HG03064 (cell line): ENCODE data around the gene DGKQ.
"Not testable (repeated sequence)": the region's sequence is repeated elsewhere in the genome, so short reads cannot be mapped to it uniquely, and the experiment has no call there.

Experiments
- ATAC-seq: cut with Tn5 transposase; IDR thresholded peaks from one replicate; pipeline ENCODE4 v1.9.1; 2021; ENCODE audit warnings: low read depth; ENCODE audit not compliant: unreplicated experiment

Gene DGKQ

DNA sequence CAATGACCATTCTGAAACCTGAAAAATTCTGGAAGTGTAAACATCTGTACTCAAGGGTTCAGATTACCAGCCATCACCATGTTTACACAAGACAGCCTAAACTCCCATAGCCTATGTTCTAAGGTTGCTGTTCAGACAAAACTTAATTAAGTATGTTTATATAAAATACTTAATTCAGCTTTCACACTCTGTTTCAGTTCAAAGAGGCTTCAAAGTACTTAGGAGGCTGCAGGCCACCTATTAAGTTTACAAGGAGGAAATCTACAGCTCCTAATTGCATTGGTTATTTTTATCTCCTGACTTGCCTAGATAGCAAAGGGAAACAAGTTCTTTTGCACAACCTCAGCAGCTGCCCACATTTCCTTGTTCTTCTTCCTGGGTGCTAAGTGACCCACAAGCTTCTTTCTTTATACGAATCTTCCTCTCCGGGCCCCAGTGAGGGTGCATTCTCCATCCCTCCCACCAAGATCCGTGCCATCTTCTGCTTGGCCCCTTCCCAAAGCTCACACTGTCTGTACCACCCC is 43.3 kb downstream of the DGKQ start:
- ATAC-seq: no peak

DNA sequence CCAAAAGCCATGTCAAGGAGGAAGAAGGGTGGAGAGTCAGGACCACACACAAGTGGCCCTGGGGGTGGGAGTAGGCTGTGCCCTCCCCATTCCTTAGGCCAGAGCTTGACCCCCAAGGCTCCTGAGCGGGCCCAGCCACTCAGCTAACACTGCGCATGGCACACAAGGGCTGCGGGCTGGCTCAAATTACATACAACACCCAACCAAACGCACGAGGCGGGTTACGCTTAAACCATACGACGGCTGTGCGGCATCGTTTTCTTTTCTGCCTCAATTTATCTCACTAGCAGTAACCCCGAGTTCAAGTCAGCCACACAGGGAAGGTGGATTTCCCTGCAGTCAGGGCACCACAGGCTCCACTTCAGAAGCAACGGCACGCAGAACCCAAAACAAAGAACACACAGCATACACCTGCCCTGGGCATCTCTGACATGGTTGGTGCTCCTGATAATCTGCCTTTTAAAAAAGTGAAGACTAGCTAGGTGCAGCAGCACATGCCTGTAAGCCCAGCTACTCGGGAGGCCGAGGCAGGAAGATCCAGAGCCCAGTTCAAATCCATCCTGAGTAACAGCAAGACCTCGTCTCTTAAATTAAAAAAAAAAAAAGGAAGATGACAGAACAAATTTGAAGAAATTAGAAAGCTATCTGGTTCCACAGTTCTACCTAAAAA is 44.1 kb downstream of the DGKQ start:
- no peak for ATAC-seq

DNA sequence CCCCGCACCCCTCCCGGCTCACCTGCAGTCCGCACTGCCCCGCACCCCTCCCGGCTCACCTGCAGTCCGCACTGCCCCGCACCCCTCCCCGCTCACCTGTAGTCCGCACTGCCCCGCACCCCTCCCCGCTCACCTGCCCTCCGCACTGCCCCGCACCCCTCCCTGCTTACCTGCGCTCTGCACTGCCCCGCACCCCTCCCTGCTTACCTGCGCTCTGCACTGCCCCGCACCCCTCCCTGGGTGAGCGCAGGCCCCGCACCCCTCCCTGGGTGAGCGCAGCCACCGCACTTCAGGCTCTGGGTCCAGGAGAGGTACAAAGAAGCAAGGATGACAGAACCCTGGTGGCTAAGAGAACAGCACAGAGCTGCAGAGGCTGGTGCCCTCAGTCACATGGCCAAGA is 45.8 kb downstream of the DGKQ start:
- ATAC-seq: not testable (repeated sequence)

DNA sequence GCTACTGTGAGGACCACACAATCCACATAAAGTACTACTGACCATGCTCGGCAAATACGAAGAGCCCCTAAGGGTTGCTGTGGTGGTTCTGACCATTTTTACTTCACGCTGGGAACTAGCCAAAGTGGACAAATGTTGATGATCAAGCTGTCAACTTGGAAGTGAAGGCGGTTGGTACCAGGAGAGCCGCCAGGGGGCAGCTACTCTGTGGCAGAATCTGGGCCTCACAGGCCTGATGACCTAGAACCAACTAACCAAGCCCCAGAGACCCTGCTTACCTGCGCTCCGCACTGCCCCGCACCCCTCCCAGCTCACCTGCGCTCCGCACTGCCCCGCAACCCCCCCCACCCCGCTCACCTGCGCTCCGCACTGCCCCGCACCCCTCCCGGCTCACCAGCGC is 46.8 kb downstream of the DGKQ start:
- no peak for ATAC-seq

DNA sequence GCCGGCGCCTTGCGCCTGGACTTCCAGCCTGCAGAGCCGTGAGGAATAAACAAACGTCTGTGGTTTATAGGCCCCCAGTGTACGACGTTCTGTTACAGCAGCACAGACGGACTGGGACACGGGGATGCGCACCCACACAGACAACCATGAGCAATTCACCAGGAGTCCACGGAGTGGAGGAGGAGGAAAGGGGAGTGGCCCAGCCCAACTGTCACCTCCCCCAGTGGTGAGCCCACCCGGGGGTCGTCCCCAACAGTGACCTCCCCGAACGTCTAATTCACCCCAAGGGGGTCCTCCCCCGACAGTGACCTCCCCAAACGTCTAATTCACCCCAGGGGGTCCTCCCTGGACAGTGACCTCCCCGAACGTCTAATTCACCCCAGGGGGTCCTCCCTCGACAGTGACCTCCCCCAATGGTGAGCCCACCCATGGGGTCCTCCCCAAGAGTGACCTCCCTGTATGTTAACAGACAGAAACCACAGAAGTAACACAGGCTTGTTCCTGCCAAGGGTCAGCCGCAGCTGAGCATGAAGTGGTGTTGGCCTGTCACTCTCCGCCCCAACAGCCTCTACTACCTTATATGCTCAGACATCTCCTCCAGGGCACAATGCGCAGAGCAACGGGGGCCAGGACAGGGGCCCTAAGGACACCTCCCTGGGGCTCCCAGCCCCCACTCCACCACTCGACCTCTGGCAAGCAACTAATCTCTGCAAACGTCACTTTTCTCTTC is 47.4 kb downstream of the DGKQ start:
- ATAC-seq: no peak

DNA sequence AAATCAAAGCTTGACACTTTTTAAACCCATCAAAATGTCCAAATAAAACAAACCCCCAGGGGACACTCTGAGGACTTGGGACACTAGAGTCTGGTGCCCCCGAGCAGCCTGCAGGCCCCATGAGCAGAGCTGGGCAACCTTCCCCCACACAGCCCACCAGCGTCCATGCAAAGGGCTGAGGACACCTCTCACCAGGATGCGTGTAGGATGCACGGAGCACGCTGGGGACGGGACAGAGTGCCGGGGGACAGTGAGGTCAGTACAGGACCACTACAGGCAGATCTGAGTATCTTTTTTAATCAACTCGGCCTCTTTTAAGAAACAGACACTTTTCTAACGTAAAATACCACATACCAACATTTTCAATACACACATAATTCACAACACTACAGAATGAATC is 48.2 kb downstream of the DGKQ start:
- ATAC-seq: no peak

DNA sequence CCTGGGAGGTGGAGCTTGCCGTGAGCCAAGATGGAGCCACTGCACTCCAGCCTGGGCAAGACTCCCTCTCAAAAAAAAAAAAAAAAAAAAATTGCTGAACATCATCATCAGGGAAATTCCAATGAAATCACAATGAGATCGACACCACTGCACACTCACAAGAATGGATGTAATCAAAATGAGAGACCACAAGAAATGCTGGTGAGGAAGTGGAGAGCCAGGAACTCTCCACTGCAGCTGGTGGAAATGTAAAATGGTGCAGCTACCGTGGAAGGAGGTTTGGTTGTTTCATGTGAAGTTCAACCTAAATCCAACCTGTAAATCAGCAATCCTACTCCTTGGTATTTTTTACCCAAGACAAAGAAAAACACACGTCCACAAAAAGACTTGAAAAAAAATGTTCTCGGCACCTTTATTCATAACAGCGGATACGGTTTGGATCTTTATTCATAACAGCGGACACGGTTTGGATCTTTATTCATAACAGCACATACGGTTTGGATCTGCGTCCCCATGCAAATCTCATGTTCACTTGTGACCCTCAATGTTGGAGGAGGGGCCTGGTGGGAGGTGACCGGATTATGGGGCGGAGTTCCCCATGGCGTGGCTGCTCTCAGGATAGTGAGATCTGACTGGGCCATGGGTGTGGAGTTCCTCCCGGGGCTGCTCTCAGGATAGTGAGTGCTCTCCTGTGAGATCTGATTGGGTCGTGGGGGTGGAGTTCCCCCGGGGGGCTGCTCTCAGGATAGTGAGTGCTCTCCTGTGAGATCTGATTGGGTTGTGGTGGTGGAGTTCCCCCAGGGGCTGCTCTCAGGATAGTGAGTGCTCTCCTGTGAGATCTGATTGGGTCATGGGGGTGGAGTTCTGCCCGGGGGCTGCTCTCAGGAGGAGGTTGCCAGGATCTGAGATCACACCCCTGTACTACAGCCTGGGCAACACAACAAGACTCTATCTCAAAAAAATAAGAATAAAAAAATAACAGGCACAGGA is 49.0 kb downstream of the DGKQ start:
- no peak for ATAC-seq

DNA sequence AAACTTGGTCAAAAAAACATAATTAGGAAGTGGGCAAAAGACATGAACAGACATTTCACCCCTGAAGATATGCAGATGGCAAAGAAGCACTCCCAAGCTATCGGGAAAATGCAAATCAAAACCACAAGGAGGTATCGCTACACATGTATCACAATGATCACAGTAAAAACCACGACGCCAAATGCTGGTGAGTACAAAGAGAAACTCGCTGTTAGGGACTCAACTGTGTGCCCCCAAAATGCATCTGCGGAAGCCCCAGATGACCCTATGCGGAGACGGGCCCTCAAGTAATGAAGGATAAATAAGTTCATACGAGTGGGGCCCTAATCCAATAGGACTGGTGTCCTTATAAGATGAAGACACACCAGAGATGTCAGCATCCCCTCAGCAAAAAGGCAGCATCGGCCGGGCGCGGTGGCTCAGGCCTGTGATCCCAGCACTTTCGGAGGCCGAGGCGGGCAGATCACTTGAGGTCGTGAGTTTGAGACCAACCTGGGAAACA is 51.5 kb downstream of the DGKQ start:
- no peak for ATAC-seq

DNA sequence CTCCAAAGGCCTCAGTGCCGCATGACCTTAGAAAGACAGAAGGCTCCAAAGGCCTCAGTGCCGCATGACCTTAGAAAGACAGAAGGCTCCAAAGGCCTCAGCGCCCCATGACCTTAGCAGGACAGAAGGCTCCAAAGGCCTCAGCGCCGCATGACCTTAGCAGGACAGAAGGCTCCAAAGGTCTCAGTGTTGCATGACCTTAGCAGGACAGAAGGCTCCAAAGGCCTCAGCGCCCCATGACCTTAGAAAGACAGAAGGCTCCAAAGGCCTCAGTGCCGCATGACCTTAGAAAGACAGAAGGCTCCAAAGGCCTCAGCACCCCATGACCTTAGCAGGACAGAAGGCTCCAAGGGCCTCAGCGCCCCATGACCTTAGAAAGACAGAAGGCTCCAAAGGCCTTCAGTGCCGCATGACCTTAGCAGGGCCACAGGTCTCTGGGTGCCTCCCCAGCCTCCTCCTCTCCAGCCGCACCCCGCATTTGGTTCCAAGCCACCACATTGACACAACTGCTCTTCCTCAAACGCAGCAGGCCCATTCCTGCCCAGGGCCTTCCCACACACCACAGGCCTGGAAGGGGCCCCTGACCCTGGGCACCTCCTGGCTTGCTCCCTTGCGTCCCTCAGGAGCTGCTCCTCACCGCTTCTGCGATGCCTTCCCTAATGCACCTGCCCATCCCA is 54.2 kb downstream of the DGKQ start:
- not testable (repeated sequence) for ATAC-seq

DNA sequence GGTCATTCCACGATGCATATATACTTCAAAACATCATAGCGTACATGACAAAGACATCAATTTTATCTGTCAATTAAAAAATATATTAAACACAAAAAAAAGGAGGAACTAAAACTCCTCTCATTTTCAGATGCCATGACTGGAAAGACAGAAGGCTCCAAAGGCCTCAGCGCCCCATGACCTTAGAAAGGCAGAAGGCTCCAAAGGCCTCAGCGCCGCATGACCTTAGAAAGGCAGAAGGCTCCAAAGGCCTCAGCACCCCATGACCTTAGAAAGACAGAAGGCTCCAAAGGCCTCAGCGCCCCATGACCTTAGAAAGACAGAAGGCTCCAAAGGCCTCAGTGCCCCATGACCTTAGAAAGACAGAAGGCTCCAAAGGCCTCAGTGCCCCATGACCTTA is 54.8 kb downstream of the DGKQ start:
- not testable (repeated sequence) for ATAC-seq

DNA sequence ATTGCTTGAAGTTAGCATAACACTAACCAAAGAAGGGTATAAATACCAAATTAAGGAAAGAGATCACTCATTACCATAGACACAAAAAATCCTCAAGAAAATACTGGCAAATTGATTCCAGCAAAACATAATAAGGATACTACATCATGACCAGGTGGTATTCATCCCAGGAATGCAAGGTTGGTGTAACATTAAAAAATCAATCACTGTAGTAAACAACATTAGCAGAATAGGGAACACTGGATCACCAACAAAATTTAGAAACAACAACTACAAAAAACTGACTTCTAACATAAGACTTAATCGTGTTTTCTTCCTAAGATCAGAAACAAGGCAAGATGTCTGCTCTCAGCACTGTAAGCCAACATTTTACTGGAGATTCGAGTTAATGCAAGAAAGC is 55.4 kb downstream of the DGKQ start:
- ATAC-seq: no peak

DNA sequence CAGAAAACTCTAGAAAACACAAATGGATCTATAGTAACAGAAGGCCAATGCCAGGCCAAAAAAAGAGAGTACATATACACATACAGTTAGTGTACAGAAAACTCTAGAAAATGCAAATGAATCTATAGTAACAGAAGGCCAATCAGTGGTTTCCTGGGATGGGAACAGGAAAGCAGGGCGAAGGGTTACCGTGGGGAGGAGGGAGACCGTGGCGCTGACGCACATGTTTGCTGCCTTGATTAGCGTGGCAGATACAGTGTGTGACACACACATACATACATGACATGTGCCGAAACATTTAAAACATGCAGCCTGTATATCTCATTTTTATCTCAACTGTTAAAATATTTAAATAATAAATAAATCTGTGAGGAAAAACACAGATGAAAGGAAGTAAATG is 55.9 kb downstream of the DGKQ start:
- ATAC-seq: no peak

DNA sequence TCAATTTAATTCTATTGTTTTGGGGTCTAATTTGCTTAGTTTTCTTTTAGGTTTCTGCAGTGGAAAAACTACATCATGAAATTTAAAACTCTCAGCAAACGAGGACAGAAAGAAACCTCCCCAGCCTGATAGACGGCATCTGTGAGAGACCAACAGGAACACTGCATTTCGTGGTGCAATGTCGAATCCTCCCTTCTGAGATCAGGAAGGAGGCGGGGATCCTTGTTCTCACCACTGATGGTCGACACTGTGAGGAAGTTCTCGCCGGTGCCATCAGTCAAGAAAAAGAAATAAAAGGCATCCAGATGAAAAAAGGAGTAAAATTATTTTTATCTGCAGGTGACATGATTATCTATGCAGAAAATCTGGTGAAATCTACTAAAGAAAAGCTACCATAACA is 57.8 kb downstream of the DGKQ start:
- no peak for ATAC-seq

DNA sequence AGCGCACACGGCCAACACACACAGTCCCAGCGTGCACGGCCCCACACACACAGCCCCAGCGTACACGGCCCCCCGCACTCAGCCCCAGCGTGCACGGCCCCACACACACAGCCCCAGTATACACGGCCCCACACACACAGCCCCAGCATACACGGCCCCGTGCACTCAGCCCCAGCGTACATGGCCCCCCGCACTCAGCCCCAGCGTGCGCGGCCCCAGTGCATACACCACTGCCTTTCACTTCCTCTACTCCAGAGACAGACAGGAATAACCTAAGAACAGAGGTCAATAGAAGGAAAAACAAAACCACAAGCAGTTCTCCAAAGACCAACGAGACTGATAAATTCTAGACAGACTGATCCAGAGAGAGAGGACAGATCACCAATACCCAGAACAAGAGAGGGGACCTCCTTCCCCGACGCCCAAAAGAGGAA is 58.3 kb downstream of the DGKQ start:
- no peak for ATAC-seq

DNA sequence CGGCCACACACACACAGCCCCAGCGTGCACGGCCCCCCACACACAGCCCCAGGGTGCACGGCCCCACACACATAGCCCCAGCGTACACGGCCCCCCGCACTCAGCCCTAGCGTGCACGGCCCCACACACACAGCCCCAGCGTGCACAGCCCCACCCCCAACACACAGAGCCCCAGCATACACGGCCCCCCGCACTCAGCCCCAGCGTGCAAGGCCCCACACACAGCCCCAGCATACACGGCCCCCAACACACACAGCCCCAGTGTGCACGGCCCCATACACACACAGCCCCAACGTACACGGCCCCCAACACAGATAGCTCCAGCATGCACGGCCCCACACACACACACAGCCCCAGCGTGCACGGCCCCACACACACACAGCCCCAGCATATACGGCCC is 58.8 kb downstream of the DGKQ start:
- ATAC-seq: no peak

DNA sequence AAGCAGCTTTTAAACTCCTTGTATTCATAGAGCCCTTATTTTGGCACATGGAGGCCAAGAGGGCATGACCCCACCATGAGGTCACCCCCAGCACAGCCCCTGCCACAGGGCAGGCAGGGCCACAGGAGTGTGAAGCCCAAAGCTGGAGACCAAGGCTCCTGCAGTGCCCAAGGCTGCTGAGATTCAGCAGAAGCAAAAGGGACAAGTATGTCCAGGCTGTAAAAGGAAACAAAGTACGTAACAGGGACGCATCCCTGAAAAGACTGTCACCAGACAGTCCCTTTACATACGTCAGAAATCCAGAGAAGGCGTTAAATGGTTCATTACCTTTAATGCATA is 60.1 kb downstream of the DGKQ start:
- ATAC-seq: no peak

DNA sequence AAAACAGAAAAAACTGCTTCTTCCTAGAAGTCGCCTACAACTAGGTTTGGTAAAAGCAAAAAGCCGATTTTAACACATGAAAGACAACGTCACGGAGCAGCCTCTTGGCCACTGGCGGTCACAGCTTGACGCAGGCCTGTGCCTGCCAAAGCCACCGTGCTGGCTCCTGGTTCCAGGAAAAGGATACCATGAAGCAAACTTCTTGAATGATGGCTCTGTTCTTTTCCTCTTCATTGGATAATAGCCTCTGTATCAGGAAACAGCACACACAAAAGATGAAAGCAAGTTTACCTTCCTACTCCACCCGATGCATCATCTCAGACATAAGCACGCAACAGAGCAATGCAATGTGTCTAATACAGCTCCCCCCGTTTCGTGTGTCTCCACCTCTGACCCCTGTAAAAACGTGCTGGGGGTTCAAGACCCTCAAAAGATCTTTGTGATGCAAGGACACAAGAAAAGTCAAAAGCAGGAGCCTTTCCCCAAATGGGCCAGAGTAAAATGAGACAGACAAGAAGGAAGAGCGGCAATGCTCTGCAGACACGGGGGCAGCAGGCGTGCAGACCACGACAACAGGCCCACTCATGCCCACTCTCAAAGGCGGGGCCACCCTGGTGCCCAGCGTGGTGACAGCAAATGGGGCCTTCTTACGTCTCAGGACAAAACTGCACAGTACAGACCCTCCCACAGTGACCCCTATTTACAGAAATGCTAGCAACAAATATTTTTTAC is 60.7 kb downstream of the DGKQ start:
- no peak for ATAC-seq

DNA sequence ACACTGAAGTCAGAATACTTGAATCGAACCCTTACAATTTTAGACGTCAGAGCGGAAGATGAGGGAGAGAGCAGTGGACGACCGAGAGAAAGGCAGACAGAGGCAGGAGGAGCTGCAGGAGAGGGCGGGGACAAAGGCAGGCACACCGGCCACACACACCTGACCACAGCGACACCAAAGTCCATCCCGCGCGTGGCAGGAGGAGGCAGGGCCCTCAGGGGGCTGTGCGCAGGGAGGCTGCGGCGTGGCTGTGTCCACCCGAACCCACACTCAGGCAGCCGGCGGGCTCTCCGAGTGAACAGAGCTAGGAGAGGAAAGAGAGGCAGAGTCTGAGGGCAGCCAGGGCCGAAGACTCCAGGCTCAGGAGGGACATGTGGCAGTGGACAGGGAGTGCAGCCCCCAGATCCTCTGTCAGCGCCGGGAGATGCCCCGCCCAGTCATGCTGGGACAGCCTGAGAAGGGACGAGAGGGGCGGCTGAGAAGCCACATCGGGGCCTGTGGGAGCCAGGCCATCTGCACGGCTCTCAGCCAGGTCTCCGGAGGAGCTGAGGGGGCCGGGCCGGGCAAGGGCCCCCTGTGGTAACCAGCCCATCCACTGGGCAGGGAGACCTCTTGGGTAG is 61.4 kb downstream of the DGKQ start:
- ATAC-seq: no peak

DNA sequence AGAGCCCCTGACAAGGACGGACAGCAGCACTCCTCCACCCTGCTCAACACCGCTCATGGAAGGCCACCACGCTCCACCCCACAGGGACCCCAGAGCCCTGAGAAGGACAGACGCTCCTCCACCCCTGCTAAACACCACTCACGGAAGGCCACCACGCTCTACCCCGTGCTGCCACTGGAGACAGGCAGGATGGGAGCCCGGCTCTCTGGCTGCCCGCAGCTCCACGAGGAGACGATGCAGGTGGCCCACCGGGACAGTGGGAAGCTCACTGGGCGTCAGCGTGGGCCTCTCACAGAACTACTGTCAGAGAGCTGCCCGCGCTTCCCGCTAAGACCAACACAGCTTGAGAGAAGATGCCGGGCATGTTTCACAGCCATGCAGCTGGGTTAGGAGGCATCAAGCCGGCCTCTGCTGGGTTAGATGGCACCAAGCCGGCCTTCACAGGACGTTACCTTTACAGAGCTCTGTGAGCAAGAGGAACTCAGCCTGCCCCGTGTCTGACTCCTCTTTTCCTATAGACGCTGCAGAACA is 62.1 kb downstream of the DGKQ start:
- no peak for ATAC-seq
